Activated naive CD4-positive, alpha-beta T cell treated with anti-CD3 and anti-CD28 coated beads, Interleukin-2, amount 50 U/mL, for 72 hours (primary cell): ENCODE data around the gene SAMD4A. TPM values are rescaled to one million over a fixed set of nuclear protein-coding genes. Genes with fewer than 3 reads are reported as not detected.

ENCODE experiments used
- ATAC-seq, 2 donors: fragments of 150-1000 bp; cut with Tn5 transposase; 2 replicates each; pipeline ENCODE4 v1.10.0; 2021; ENCODE audit warnings: mild to moderate bottlenecking in 2 of 2, moderate library complexity in 2 of 2
- DNase-seq, 2 donors: peaks; one replicate each; pipeline ENCODE4 v3.0.0; 2021 to 2022; ENCODE audit warnings: low spot score in 2 of 2
- H3K27ac Mint-ChIP-seq, 2 donors: one replicate each; pipeline ENCODE4 v1.8.0; 2022; ENCODE audit warnings: mild to moderate bottlenecking in 2 of 2, mixed read lengths in 2 of 2
- H3K36me3 Mint-ChIP-seq, 2 donors: one replicate each; pipeline ENCODE4 v1.8.0; 2022; ENCODE audit warnings: mixed read lengths in 2 of 2
- H3K9me3 Mint-ChIP-seq, 2 donors: one replicate each; pipeline ENCODE4 v1.8.0; 2022; ENCODE audit warnings: mixed read lengths in 2 of 2
- total RNA-seq, 2 donors: library from RNA; stranded (reverse); gene quantifications; one replicate each; pipeline ENCODE4 v1.2.3, GENCODE V29; 2022

Gene SAMD4A
- total RNA-seq, 2 donors from 2014 or later: 2.3 to 6.8 TPM

DNA sequence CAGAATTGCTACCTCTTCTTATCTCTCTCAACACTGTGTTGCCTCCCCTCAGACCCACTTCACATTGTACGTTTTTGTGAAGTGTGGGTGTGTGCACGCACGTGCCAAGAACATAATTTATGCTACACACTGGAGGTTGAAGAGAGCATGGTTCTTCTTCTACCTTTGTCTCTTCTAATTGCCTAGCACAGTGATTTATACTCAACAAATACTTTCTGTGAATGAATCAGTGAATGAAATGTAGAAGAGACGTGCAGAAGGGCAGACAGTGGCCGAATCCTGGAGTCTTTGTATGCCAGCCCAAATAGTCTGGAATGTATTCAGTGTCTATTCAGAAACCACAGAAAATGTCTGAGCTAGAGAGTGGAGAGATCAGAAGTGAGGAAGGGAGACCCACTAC, 4.6 kb upstream of the SAMD4A start:
- DNase-seq: no peak
- ATAC-seq: no peak
- H3K9me3 Mint-ChIP-seq: no peaks in the 10 kb centered on the region
- H3K27ac Mint-ChIP-seq: no peak overlapping the region
- H3K36me3 Mint-ChIP-seq: no peaks in the 10 kb centered on the region

DNA sequence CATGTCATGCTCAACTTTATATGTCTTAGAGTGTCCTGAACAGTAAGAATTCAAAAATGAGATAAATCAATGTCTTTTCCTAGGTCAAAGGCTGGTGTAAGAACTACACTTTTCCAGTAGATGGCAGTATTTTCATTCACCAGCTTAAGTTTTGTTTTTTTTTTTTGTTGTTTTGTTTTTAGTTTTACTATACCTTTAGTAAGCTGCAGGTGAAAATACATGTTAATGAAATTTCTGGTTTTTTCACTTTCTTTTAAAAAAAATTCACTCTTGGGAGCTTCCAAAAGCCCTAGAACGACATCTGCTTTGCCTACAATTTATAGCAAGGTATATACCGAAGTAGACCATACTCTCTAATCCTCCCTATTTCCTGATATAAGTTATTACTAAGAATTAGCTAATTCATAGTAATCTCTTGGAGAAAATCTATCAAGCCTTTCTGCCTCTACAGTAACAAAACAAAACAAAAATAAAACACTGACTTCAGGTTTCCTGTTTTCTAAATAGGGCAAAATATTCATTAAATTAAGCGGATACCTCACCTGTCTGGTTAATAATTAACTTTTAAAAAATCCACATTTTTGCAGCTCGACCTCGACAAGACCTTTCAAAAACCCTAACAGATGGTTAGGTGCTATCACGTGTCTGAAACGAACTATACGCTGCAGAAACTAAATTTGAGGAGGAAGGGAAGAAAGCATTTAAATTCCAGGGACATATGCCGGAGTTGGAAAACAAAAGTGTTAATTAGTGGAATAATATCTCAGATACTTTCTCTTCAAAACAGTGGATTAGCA, 2.7 kb upstream of the SAMD4A start:
- no peaks in the 10 kb centered on the region for H3K9me3 Mint-ChIP-seq
- ATAC-seq: no peak
- no peak overlapping the region for H3K27ac Mint-ChIP-seq
- no peaks in the 10 kb centered on the region for H3K36me3 Mint-ChIP-seq
- no peak for DNase-seq

DNA sequence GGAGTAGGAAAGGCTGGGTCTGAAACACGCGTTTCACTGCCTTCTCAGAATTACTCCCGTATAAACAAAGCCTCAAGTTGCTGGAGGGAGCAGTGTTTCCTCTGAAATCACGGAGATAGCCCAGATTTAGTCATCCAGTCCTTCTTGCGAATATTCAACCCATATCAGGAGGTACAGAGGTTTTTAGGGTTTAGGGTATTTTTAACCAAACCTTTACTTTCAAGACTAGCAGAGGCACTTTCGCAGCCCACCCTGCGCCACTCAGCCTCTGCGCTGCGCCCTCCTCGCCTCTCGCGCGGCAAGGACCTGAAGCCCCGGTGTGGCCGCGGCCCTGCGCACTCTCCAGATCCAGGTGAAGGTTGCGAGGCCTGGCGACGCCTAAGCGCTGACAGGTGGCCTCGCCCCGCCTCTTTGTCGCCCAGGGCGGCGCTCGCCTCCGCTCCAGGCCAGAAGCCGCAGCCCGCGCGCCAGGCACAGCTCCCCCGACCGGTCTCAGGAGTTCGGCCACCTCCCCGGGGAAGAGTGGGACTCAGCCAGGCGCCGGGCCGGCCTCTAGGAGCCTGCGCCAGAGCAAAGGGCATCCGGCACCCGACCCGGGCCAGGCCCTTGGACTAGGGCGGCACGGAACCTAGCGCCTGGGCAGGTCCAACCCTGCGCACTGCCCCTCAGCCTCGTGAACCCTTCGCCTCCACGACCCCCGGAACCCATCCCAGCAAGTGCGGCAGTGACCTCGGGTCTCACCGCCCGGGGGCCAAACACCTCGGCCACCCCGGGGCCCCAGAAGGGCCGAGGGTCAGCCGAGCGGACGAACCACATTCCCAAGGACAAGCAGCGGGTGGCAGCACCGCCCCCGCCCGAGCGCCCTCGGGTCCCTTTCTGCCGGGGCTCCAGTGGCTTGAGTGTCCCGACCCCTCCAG, 1.8 kb upstream of the SAMD4A start:
- peak; percentile 37 to 65 for ATAC-seq
- H3K9me3 Mint-ChIP-seq: no peaks in the 10 kb centered on the region

DNA sequence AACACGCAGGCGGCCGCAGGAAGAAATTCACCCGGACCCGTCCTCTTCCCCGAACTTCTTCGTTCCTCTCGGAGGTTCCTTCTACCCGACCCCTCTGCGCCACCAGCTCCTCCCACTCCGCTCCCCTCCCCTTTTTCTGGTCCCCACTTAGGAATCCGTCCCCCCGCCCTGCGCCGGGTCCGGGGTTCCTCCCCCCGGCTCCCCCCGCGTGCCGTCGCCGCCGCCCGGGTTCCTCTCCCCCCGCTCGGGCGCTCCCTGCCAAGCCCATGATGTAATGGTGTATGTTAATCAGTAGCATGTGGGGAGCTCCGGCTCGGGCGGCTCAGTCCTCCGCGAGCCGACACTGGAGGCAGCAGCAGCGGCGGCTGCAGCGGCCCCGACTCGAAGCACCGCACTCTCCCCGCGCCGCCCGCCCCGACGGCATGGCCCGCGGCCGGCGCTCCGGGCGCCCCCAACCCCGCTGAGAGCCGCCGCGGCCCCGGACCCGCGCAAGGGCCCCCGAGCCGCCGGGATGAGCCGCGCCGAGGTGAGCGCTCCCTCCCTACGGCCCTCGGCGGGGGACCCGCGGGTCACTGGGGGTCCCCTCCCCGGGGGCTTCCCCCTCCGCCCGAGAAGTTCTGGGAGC, 1.0 kb upstream of the SAMD4A start:
- H3K36me3 Mint-ChIP-seq: no peaks in the 10 kb centered on the region

More for the DNA sequence above, 1.8 kb upstream of the SAMD4A start:
- DNase-seq: peak; percentile 70 to 78
- peak overlapping the region in 1 of 2 donors; percentile 72 for H3K27ac Mint-ChIP-seq
- H3K36me3 Mint-ChIP-seq: no peaks in the 10 kb centered on the region

DNA sequence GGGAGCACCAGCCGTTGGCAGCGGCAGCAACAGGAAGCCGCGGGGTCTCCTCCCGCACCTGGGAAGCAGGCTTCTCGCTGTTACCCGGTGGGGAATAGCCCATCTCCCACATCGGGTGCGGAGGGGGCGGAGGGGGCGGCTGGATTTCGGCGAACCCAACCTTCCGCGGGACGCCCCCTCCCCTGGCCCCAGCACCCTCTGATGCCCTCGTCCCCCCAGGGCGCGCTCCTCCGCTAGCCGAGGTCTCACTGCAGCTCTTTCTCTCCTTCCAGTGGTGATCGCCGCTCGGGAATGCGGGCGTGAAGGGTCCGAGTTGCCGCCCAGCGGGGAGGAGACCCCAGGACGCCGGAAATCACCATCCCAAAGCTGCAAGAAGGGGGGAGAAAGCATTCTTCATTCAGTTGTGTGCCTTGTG, 303 bp downstream of the SAMD4A start:
- Mint-ChIP-seq H3K9me3 (peaks cover 4 to 5% of the 10 kb centered on the region in 2 donors), H3K36me3 (peaks cover 5 to 8% of the 10 kb centered on the region in 2 donors), H3K27ac (peak overlapping the region; percentile 84 to 96)
- ATAC-seq (peak in 1 of 2 donors; percentile 2), DNase-seq (peak in 1 of 2 donors; percentile 60)

More for the DNA sequence above, 1.0 kb upstream of the SAMD4A start:
- H3K9me3 Mint-ChIP-seq: no peaks in the 10 kb centered on the region
- DNase-seq (peak; percentile 71 to 78), ATAC-seq (peak; percentile 72 to 77)
- H3K27ac Mint-ChIP-seq: peak overlapping the region in 1 of 2 donors; percentile 72

DNA sequence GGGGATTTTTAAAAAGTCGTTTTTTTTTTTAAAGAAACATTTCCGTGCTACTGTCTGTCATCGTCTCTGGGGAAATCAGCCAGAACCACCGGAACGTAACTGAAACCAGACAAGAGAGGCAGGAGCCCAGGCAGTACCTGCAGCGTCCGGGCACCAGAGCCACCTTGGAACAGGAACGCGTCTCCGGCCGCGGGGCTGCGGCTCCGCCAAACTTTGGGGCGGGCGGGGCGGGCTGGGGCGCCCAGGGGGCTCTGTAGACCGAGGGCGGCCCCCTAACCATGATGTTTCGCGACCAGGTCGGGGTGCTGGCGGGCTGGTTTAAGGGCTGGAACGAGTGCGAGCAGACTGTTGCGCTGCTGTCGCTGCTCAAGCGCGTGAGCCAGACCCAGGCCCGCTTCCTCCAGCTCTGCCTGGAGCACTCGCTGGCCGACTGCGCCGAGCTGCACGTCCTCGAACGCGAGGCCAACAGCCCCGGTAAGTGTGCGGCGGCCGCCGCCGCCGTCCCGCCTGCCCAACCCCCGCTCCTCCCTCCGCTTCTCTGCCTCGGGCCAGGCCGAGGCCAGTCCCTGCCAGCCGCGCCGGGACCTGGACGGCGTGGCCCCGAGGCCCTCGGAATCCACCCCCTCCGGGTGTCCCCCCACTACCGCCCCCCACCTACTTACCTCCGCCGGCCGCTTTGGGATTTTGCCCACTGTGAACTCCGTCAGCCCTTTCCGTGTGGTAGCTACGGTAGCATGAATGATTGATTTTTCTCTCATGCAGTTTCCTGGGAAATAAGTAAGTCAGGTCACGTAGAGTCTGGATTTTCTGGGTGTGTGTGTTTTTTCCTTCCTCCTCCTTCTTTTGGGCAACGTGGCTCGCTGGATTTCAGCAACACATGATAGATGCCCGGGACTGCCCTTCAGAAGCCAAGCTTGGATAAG, 972 bp downstream of the SAMD4A start:
- DNase-seq: peak; percentile 49 to 66
- Mint-ChIP-seq H3K27ac (peak overlapping the region; percentile 84 to 96), H3K36me3 (peaks cover 8 to 14% of the 10 kb centered on the region in 2 donors), H3K9me3 (peaks cover 7 to 8% of the 10 kb centered on the region in 2 donors)
- peak; percentile 25 to 45 for ATAC-seq

DNA sequence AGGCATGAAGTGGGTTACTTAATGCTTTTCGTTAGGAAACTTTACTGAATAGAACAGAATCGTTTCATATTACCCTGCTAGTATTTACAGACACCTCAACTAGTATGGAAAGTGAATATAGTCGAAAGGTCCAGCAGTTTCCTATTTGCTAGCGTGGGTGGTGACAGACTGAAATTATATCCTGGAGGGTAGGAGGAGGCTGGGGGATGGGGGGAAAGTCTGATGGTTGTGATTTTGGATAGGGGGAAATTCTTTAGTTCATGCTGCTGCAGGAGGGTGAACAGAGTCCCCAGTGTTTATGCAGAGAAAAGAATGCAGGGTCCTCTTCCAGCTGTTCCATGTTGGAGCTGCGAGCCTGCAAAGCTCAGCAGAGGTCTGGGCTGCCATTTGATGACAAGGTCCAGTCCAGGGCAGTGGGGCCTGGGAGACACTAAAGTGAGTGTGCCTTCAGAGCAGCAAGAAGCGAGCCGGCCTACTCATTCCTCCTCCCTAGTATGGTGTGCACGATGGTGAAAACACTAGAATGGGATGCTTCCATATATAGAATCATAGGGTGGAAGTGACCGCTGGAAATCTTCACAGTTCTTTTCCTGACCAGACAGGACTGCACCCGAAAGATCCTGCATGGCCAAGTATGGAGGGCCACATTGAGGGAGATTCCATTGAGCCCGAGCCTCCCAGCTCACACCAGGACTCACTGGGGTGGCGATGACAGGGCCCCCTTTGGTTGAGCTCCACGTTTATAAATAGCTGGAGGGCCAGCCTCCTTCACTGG, 2.1 kb downstream of the SAMD4A start:
- no peak for ATAC-seq
- Mint-ChIP-seq H3K9me3 (peaks cover 7 to 16% of the 10 kb centered on the region in 2 donors), H3K27ac (no peak overlapping the region)

DNA sequence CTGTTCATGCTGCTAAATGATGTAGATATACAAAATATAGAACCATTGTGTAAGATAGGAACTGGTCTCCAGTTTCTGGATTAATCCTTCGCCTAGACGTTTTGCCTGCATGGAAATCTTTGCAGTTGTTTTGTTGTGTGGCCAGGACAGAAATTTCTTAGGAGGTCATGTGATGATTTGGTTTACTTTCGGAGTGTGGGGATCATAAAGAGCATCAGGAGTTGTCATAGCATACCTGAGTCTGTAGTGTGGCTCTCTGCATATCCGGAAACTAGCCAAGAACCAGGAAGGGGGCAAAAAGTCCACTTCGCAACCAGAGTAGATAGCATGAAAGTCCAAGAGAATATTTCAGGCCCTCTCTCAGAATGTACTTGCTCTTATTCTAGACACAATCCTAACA, 3.1 kb downstream of the SAMD4A start:
- ATAC-seq (no peak), DNase-seq (no peak)
- peaks cover 22 to 31% of the 10 kb centered on the region in 2 donors for H3K36me3 Mint-ChIP-seq
- peaks cover 7 to 16% of the 10 kb centered on the region in 2 donors for H3K9me3 Mint-ChIP-seq
- H3K27ac Mint-ChIP-seq: no peak overlapping the region

More for the DNA sequence above, 2.1 kb downstream of the SAMD4A start:
- H3K36me3 Mint-ChIP-seq: peaks cover 18 to 25% of the 10 kb centered on the region in 2 donors
- no peak for DNase-seq

DNA sequence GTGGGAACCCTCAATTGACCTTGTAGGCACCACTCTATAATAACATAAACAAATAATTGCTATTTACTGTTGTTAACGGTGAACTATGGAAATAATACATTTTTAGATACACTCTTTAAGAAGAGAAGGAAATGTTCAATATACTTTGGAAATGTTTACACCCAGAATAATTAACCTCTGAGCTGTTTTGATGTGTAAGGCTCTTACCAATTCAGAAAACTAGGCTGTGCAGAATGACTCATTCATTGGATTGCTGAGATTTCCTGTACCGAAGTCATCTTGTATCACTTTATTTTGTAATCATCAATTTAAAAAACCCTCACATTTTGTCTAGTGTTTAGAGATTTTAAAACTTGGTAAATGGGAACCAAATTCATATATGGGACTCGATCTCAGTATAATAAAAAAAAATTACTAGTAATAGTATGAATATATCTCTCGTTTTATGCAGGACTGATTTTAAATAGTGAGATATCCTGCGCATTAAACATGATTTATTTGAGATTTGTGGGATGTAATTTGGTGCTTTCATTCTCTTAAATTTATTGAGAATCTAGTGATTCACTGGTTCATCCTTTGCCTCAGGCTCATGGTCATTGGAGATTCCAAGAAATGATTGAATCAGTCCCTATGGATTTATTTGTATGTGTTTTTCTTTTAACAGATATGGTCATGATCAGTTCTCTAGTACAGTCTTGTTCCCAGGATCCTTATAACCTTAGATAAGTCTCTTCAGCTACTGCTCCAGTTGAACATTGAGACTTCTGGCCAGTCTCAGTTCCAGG, 3.9 kb downstream of the SAMD4A start:
- Mint-ChIP-seq H3K36me3 (peaks cover 22 to 31% of the 10 kb centered on the region in 2 donors), H3K9me3 (peaks cover 7 to 16% of the 10 kb centered on the region in 2 donors), H3K27ac (no peak overlapping the region)
- ATAC-seq (no peak), DNase-seq (no peak)

DNA sequence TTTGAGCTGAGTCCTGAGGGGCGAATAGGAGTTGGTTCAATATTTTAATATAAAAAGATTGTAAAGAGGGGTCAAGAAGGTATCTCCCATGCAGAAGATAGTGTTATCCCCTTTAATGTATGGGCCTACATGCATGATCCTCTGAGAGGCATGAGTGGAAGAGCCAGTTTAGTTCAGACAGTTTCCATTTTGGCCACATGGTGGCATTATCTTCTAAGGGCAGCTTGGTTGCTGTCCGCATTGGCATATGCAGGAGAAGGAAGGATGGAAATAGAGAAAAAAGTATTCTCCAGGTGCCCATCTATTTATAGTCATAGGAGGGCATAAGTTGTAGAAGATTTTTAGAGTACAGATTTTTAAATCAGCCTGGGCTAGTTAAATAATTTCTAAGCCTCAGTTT, 5.4 kb downstream of the SAMD4A start:
- DNase-seq: peak in 1 of 2 donors; percentile 55

DNA sequence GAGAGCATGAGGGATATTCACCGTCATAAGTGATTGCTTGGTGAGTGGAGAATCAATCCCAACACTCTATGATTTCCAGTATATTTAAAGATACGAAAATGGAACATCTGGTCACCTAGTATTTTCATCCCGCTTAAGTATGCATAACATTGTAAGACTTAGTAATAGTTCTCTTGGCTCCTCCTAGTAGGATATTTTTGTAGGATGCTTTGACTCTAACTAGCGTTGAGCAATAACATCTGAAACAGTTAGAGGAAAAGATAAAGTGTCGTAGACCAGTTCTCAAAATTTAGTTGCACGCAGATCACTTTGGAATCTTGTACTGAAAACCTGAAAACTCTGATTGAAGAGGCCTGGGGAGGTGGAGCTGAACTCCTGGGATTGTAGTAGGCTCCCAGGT, 7.6 kb downstream of the SAMD4A start:
- H3K36me3 Mint-ChIP-seq: peaks cover 22 to 40% of the 10 kb centered on the region in 2 donors
- ATAC-seq: no peak
- H3K27ac Mint-ChIP-seq: no peak overlapping the region
- H3K9me3 Mint-ChIP-seq: peaks cover 7 to 16% of the 10 kb centered on the region in 2 donors
- DNase-seq: no peak

More for the DNA sequence above, 5.4 kb downstream of the SAMD4A start:
- peaks cover 7 to 16% of the 10 kb centered on the region in 2 donors for H3K9me3 Mint-ChIP-seq
- peaks cover 22 to 40% of the 10 kb centered on the region in 2 donors for H3K36me3 Mint-ChIP-seq
- no peak for ATAC-seq
- no peak overlapping the region for H3K27ac Mint-ChIP-seq

DNA sequence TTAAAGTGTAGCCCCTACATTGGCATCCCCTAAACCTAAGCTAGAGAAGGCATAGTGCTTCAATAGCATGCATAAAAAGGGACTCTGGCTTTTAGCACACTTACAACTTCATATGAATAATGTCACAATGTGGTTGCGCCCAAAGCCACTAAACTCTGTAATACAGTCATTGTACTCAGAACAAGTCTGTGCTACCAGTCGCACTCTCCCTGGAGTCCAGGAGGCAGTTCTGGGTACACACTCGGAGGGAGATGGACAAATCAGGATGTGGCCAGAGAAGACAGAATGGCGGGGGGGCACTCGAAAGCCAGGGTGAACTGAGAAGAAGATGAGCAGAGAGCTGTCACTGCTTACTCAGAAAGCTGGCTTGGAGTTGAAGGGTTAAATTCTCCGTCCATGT, 10.6 kb downstream of the SAMD4A start:
- Mint-ChIP-seq H3K36me3 (peaks cover 14 to 29% of the 10 kb centered on the region in 2 donors), H3K27ac (no peak overlapping the region), H3K9me3 (peaks cover 0 to 8% of the 10 kb centered on the region in 2 donors)
- ATAC-seq: peak in 1 of 2 donors; percentile 40
- no peak for DNase-seq

DNA sequence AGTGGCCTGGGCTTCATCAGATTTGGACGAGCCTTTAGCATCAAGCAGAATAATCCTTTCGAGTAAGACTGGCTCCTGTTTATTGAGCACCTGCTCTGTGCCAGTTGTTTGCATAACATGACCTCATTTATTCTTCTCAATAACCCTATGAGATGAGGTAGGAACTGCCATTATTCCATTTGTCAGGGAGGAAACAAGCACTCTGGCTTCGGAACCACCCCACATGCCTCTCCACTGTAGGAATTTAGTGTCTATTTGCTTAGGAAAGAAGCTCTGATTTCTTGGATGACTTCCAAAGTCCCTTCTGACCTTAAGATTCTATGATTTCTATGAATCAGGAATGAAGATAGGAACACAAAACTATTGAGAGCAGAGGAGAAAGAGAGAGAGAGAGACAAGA, 11.0 kb downstream of the SAMD4A start:
- peaks cover 0 to 7% of the 10 kb centered on the region in 2 donors for H3K9me3 Mint-ChIP-seq
- ATAC-seq (no peak), DNase-seq (no peak)
- H3K27ac Mint-ChIP-seq: no peak overlapping the region
- H3K36me3 Mint-ChIP-seq: peaks cover 13 to 25% of the 10 kb centered on the region in 2 donors

DNA sequence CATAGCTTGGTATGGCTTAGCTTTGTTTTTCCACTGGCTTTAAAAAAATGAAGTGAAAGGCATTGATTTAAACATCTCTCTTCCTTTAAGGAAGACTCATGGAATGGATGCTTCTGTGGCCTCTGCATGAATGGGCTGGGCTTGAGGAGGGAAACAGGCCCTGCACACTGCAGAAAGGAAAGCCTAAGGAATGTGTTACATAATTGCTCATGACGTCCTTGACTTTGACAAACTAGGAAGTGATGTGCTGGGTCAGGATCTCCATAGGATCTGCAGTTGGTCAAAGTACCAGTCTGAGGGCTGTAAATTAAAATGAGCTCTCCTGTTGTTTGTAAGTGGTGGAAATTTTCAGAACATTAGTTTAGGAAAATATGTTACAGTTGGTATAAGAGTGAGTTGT, 12.7 kb downstream of the SAMD4A start:
- DNase-seq (no peak), ATAC-seq (no peak)
- H3K9me3 Mint-ChIP-seq: no peaks in the 10 kb centered on the region
- H3K36me3 Mint-ChIP-seq: peaks cover 0 to 9% of the 10 kb centered on the region in 2 donors
- H3K27ac Mint-ChIP-seq: no peak overlapping the region
